Stimulated activated CD8-positive, alpha-beta memory T cell treated with anti-CD3 and anti-CD28 coated beads, Interleukin-7, amount 100 ng/mL, for 48 hours (primary cell): ENCODE data around the gene GLOD5.

Experiments
- DNase-seq, 2 donors: peaks; one replicate each; pipeline ENCODE4 v3.0.0-alpha.2; 2020; ENCODE audit warnings: low read depth in 1 of 2; ENCODE audit errors: extremely low read depth in 1 of 2

GLOD5 gene

DNA sequence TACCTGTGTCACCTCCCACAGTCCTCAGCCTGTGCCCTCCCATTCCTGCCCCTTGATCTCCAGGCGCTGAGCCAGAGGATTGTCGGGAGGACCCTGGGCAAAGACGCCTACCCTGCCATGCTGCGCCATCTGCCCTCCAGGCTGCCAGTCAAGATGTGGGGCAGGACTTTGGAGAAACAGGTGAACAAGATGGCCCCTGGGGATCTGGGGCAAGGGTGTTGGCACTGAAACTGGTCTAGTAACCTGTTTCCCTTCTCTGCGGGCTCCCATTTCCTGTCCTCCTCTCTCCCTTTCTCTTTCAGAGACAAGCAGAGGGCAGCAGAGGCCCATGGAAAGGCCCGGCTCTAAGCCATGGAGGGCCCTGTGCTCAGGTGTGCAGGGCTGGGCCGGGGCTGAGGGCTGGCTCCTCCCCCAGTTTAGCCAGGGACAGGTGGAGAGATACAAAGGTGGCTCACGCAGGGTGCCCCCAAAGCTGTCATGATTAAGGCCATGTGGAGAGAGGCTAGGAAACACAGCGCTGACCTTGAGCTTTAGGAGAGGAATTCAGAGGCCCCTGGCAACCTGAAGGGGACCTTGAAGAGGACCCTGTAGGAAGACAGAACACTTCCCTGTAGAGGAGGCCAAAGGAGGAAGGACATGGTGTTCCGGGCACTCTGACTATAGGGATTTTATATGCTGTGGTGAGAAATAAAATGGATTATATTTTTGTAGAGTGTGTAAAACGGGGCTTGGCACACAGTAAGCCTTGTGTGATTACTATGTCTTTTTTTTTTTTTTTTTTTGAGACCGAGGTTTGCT, at the start of gene GLOD5:
GLOD5 (plus strand) TSS at position 74 of the 798 bp plus-strand sequence; CDS start at position 118, 44 bp downstream.
- DNase-seq = no peak

DNA sequence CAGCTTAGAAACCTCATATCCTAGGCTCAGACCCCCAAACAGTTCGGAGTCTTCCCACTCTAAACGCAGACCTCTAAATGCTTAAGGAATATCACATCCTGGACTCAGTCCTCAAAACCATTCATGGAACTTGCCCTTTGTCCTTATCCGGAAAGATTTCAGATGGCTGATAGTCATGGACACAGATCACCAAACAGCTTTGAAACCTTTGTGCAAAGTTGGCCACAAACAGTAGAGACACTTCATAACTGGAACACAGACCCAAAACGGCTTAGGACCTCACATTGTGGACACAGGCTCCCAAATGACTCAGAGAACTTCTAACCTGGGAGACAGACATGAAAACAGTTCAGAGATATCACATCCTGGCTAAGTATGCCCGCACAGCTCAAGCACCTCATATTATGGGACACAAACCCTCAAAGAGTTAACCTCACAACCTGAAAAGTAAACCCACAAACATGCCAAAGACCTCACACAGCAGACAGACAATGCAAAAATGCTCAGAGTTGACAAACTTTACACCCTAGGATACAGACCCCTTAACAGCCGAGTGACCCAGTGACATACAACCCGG, 49.5 kb upstream of the GLOD5 start:
- DNase-seq = no peak

DNA sequence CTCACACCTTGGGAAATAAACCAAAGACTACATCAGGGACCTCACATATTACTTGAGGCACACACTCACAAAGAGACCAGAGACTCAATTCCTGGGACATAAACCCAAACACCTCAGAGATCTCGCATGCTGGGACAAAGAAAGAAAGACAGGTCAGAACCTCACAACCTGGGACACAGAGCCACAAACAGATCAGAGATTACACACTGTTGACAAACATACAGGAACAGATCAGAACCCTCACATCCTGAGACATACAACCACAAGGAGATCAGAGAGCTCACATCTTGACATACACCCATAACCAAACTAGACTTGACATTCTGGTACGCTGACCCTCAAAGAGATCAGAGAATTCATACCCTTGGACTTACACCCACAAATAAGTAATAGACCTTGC, 47.7 kb upstream of the GLOD5 start:
- no peak for DNase-seq

DNA sequence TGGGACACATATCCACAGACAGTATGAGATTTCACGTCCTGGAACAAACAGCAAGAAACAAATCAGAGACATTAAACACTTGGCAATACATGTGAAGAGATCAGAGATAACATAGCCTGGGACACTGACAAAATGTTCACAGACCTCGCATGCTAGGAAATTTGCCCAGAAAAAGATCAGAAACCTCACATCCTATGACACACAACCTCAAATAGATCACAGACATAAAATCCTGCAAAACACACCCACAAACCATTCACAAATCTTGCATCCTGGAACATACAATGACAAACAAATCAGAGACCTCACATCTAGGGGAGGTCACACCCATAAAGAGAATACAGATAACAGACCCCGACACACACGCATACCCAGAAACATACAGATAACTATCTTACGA, 47.0 kb upstream of the GLOD5 start:
- no peak for DNase-seq

DNA sequence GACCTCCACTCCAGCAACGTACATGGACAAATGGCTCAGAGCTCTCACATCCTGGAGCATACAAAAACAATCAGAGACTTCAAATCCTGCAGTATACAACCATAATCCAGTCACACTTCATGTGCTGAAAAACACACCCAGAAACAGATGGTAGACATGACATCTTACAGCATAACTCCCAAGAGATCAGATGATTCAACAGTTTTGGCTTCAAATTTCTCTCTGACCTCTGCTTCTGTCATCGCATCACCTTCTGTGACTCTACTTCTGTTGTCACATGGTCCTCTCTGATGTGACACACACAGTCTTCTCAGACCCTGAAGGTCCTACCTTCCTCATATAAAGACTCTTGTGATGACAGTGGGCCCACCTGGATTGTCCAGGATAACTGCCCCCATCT, 46.5 kb upstream of the GLOD5 start:
- no peak for DNase-seq

DNA sequence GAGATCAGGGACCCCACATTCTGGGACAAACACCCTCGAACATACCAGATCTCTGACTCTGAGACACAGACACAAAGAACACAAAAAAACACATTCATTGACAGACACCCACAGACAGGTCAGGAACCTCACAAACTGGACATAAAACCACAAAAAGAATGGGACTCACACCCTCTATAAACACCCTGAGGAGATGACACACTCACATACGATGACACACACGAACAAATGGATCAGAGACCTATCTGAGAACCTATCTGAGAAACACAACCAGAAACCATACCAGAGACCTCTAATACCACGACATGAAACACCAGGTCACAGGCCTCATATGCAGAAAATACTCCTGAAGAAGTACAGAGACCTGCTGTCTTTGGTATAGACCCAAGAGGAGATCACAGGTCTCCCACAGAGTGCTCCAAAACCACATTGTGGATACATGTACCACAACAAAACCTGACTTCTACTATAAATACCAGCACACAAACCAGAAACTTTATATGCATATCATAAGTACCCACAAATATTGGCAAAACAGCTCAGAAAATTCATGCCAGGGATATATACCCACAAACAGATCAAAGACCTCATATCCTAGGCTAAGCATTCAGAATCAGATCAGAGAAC, 45.6 kb upstream of the GLOD5 start:
- no peak for DNase-seq

DNA sequence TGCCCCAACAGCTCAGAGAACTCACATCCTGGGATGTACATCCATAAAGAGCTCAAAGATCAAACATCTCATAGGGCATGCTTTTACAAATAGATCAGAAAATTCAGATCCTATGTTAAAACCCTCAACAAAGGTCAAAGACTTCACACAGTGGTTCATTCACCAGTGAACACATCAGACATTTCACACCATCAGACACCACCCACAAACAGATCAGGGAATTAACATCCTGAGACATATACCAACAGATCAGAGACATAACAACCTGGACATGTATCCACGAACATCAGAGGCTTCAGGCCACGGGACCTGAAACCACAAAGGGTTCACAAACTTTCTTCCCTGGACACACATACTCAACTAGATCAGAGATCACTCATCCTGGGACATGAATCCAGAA, 41.6 kb upstream of the GLOD5 start:
- no peak for DNase-seq

DNA sequence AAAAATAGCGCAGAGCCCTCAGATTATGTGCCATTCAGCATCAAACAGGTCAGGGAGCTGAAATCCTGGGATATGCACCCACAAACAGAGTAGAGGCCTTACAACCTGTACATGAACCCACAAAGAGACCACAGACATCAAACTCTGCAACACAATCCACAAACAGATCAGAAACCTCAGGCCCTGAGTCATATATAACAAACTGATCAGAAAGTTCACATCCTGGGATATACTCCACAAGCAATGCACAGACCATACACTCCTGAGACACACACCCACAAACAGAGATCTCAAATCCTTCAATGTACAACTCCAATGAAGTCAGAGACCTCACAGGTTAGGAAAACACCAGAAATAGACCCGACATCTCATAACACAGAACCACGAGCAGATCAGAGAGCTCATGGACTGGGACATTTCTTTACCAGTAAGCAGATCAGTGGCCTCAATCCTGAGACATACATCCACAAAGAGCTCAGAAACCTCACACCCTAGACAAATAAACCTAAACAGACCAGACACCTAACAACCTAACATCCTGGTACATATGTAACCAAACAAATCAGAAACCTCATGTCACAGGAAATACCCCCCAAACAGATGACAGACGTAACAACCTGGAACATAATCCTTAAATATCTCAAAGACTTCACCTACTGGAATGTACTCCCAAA, 40.8 kb upstream of the GLOD5 start:
- no peak for DNase-seq

DNA sequence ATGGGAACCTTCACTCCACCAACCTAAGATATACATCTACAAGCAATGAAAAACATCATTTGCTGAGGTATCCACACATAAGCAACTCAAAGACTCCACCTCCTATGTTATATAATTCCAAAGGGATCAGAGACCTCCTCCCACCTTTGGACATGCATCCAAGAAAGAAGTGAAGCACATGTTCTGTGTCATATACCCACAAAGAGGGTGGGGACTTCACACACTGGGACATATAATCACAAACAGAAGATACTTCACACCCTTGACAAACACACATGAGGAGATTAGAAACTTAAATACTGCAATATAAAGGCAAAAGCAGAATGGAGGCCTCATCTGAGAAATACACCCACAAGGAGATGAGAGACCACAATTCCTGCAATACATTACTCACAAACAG, 39.6 kb upstream of the GLOD5 start:
- DNase-seq = no peak

DNA sequence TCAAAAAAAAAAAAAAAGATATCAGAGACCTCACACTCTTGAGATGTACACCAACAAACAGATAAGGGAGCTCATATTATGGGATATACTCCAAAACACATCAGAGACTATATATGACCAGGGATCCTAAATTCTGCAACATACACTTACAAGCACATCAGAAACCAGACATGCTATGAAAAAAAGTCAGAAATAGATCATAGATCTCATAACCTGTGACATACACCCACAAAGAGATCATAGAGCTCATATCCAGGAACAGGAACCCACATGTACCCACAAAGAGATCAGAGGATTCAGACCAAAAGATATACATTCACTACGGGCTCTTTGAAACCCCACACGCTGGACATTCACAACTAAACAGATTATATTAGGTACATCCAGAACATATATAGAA, 35.0 kb upstream of the GLOD5 start:
- no peak for DNase-seq

DNA sequence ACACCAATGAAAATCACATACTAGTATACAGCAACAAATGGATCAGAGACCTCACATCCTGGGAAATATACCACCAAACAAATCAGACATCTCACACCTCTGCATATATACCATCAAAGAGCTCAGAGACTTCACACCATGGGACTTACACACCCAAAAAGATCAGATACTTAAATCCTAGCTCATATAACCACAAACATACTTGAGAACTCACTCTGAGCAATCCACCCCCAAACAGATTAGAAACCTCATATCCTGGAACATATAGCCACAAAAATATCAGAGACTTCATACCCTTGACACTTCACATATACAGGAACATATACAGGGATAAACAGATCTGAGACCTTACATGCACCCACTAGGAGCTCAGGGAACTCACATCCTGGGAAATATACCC, 32.9 kb upstream of the GLOD5 start:
- no peak for DNase-seq

DNA sequence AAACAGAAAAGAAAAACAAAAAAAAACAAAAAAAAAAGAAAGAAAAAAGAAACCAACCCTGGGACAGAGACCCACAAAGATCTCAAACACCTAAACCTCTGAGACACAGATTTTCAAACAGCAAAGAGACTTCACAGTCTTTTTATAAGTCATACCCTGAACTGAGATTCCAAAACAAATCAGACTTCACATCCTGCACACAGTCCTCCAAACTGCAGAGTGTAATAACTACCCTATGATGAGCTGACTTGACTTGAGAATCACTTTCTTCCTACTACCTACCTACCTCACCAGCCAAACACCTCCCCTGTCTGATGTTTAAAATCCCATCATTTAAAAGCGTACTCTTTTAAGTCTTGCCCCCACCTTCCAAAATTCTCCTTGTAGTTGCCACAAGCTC, 25.2 kb upstream of the GLOD5 start:
- no peak for DNase-seq

DNA sequence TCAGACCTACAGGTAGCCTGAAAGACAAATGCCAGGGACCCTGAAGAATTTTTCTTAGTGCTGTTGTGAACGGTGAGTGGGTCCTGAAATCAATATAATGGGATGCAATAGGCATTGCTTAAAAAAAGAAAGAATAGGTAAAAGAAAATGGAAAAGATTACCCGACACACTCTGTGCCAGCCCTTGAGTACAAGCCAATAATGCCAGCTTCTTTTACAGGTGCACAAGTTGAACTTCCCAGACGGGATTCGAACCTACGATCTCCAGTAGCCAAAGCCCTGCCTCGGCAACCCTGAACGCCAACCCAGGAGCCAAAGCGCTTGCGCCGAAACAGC, 24.7 kb upstream of the GLOD5 start:
- no peak for DNase-seq

DNA sequence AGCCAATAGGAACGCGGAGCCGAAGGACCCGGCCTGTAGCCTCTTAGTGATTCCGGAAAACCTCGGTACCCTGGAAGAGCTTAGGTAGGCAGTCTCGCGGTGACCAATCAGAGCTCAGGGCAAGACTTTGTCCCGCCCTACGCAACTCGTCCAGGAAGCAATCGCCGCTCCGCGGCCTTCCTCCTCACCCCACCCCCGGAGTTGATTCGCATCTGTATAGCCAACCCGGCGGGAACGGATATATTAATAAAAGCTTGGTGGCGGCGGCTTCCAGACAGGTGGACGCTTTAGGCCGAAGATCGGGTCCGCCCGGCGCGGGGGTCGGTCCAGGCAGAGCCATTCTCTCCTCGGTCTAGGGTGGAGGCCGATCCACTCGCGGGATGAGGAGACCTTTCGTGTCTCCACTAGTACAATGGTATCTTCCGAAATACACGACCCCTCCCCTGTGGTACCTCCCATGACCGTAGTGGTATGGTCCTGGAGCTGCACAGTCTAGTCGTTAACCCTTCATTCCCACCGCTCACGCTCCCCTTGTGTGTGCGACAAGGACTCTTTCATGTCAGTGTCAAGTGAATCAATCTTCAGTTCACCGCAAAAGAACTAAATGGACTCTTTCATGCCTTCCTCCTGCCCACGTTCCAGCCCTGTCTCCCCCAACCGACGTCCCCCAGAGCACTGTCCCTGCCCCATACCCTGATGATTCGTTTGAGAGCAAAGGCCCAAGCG, 24.2 kb upstream of the GLOD5 start:
- peak; percentile 63 to 81 for DNase-seq

DNA sequence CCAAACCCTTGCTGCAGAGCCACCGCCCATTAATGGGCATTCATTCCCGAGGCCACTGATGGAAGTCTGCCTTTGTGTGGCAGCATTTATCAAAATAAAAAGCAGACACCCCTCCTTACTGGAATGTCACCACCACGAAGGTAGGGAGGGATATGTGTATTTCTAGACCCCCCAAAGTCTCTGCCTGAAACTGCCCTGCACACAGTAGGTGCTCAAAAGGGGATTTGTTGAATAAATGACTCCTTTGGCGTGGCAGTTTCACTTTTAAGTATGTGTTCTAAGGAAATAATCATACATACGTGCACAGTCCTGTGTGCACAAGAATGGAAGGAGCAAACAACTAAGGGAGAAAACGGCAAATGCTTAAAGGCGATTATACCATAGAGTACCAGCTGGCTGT, 23.6 kb upstream of the GLOD5 start:
- no peak for DNase-seq

DNA sequence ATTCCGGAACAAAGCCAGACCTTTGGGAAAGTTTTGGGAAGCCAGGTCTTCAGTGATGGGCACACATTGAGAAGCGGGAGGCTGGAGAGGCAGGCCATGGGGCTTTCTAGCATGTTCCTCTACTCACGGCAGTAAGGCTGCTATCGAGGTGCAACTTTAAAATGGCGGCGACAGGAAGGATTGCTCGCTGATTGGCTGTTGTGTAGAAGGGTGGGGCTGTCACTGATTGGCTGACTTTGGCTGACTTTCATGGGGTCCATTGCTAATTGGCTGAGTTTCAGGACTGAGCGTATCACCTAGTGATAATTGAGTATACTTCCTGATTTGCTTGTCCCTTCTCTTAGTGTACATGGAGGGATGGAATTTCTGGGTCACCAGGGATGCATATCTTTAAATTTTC, 19.7 kb upstream of the GLOD5 start:
- no peak for DNase-seq

DNA sequence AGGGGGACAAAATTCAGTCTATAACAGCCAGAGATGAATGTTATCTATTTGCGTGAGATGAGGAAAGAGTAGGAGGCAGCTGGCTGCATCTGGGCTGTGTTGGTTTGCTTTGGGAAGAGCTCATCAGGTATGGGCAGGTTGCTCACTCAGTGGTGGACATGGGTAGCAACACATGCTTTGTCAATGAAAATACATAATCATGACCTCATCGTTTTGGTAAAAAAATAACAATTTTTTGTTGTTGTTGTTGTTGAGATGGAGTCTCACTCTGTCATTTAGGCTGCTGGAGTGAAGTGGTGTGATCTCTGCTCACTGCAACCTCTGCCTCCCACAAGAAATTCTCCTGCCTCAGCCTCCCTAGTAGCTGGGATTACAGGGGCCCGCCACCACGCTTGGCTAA, 16.3 kb upstream of the GLOD5 start:
- no peak for DNase-seq

DNA sequence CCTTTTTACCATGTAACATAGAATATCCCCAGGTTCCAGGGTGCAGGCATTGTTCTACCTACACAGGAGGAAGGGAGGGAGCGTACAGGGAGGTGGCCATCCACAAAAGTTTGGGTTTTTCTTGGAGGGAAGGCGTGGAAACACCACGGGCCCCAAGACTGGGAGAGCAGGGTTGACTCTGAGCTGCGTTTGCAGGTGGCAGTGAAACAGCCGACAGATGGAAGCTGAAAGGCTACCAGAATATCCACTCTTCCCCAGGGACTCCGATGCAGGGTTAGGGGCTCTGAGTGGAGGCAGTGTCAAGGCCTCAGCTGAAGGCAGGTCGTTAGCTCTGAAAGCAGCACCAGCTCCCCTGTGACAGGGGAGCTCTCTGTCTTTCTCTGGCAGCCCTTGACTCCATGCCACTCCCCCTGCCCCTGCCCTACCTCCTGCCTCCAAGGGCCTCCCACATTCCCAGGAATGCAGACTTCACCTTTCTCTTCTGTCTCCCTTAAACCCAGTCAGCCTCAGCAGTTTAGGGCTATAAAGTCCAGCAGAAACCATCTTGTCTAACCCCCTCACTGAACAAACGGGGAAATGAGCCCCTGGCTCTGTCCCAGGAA, 14.0 kb upstream of the GLOD5 start:
- DNase-seq = no peak

DNA sequence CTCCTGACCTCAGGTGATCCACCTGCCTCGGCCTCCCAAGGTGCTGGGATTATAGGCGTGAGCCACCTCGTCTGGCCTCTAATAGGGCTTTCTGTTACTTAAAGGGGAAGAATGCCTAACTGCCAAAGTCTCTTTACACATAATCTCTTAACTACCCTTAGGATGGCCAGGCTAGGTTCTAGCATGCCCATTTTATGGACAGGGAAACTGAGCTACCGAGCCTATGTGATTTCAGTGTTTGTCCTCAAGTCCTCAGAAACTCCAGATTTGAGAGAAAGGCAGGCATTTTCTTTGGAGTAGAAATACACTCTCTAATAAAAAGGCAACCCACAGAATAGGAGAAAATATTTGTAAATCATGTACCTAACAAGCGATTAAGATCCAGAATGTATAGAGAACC, 12.4 kb upstream of the GLOD5 start:
- DNase-seq = no peak

DNA sequence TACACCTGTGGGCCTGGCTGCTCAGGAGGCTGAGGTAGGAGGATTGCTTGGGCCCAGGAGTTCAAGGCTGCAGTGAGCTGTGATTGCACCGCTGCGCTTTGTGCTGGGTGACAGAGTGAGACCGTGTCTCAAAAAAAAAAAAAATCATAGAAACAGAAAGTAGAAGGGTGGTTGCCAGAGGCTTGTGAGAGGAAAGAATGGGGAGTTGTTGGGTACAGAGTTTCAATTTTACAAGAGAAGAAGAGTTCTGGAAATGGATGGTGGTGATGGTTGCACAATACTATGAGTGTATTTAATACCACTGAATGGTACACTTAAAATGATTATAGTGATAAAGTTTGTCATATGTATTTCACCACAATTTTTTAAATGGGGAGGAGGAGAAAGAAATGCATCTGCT, 10.2 kb upstream of the GLOD5 start:
- DNase-seq = no peak

DNA sequence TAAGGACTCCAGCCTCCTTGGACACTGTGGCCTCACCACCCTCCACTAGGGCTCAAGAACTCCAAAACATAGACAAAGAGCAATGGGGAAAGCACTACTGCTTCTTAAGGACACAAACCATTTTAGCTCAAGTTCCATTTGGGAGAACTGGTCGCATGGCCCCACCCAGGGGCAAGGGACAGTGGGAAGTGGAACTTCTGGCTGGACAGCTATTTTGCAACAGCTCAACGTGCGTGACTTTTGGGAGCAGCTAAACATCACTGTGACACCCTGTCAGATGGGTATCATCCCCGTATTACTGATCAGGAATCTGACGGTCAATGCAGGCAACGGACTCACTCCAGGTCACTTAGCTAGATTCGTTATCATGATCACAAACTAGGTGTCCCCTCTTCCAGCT, 9.0 kb upstream of the GLOD5 start:
- DNase-seq = no peak
